IPS DF 6.9 (cell line): ENCODE measurements around the gene CDCA8.

Experiments used
- DNase-seq: peaks from one replicate; pipeline ENCODE4 v3.0.0-alpha.2; 2013; ENCODE audit warnings: low read depth, low spot score
- H3K27ac ChIP-seq: one replicate; pipeline ENCODE4 v1.5.1; 2013; ENCODE audit warnings: low read length, control low read depth
- H3K27me3 ChIP-seq: 2 replicates; pipeline ENCODE4 v1.6.1; 2013; ENCODE audit warnings: mild to moderate bottlenecking, low read length; ENCODE audit not compliant: control insufficient read depth, insufficient read depth
- H3K36me3 ChIP-seq: 2 replicates; pipeline ENCODE4 v1.6.1; 2013; ENCODE audit warnings: low read length; ENCODE audit not compliant: control insufficient read depth, insufficient read depth
- H3K4me1 ChIP-seq: 2 replicates; pipeline ENCODE4 v1.6.1; 2013; ENCODE audit warnings: low read length; ENCODE audit not compliant: control insufficient read depth, insufficient read depth
- H3K4me3 ChIP-seq: 2 replicates; pipeline ENCODE4 v1.5.1; 2013; ENCODE audit warnings: mild to moderate bottlenecking, low read length
- H3K9me3 ChIP-seq: 2 replicates; pipeline ENCODE4 v1.6.1; 2013; ENCODE audit warnings: low read length, inconsistent platforms; ENCODE audit not compliant: control insufficient read depth, insufficient read depth
- WGBS: extraction: QIAGEN DNeasy Blood & Tissue Kit; methylation state at CpG from one replicate; pipeline ENCODE4 v1.1.7; 2013; ENCODE audit warnings: mixed read lengths, missing lambda C conversion rate; ENCODE audit not compliant: insufficient read length, insufficient coverage; 5-methylcytosine and 5-hydroxymethylcytosine counted together

Gene CDCA8

DNA sequence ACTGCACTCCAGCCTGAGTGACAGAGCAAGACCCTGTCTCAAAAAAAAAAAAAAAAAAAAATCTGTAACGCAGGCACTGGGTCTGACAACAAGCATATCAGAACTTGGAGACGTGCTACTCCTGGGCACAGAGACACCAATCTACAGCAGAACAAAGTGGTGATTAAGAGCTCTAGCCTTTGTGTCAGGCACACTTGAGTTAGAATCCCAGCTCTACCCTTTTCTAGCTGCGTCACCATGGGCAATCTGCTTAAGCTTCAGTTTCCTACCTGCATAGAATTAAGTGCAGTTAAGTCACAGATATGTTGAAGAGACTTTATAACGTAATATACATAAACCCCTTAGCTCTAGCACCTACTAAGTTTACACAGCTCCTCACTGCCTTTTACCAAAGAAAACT, 3.4 kb upstream of the CDCA8 start:
- H3K9me3 ChIP-seq: no peaks in the 10 kb centered on the region
- H3K36me3 ChIP-seq: peaks cover 11% of the 10 kb centered on the region; the same call in 1 of the 2 replicates
- peaks cover 9% of the 10 kb centered on the region for H3K4me1 ChIP-seq
- DNase-seq: no peak
- no CpG with 5 or more reads among the region's 4 CpGs for WGBS
- H3K4me3 ChIP-seq: no peak overlapping the region
- no peaks in the 10 kb centered on the region for H3K27me3 ChIP-seq
- H3K27ac ChIP-seq: no peak overlapping the region

DNA sequence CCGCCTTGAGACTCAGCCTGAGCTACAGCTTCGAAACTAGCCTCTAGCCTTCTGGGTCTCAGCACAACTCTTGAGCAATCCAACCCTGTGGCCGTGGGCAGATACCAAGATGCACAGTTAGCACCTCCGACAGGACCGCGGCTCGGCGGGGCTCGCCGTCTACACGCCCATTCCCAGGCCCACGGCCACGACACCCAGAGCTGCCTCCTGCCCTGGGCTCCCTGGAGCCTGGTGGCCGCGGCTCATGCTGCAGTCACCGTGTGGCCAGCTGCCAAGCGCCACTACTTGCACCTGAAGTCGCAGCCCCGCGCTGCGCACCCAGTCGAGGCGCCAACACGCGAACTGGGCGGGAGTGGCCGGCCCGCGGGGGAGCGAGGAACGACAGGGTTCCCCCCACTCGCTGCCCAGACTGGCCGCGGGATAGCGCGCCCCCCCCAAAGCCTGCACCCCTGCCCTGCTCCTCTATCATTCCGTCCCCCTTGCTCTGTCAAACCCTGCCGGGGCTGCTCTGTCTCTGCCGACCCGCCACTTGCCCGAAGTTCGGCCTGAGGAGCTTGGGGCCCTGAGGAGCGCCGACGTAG, 729 bp upstream of the CDCA8 start:
- Histone ChIP-seq H3K9me3 (no peaks in the 10 kb centered on the region), H3K36me3 (peaks cover 6% of the 10 kb centered on the region; the same call in 1 of the 2 replicates), H3K4me1 (peaks cover 9% of the 10 kb centered on the region), H3K27me3 (no peaks in the 10 kb centered on the region), H3K4me3 (peak overlapping the region; percentile 77), H3K27ac (no peak overlapping the region)
- WGBS: no CpG with 5 or more reads among the region's 45 CpGs
- no peak for DNase-seq

DNA sequence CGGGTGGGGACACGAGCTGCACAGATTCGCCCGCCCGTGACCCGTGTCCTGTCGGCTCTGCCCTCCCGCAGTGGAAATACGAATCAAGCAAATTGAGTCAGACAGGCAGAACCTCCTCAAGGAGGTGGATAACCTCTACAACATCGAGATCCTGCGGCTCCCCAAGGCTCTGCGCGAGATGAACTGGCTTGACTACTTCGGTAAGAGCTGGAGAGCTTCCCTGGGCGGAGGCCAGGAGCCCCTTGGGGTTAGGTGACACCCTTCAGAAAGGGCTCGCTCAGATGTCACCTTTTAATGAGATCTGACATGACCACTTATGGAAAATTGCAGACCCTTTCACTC, 489 bp downstream of the CDCA8 start:
- no CpG with 5 or more reads among the region's 16 CpGs for WGBS
- Histone ChIP-seq H3K9me3 (no peaks in the 10 kb centered on the region), H3K4me1 (peaks cover 9% of the 10 kb centered on the region), H3K27ac (no peak overlapping the region), H3K36me3 (peaks cover 5% of the 10 kb centered on the region; the same call in 1 of the 2 replicates), H3K27me3 (no peaks in the 10 kb centered on the region), H3K4me3 (peak overlapping the region; percentile 56)
- no peak for DNase-seq

DNA sequence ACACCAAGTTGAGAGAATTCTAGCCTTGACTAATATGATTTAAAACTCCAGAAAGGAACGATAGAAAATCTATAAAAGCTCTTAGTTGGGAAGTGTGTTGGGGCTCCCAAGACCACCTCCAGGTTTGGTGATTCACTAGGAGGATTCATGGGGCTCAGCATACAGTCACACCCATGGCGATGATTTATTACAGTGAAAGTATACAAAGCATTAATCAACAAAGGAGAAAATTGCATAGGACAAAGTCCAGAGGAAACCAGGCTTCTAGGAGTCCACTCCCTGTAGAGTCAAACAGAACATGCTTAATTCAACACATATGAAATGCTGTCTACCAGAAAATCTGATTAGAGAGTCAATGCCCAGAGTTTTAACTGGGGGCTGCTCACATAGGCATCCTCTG, 4.8 kb downstream of the CDCA8 start:
- no CpG with 5 or more reads among the region's 2 CpGs for WGBS
- DNase-seq: no peak
- no peaks in the 10 kb centered on the region for H3K4me1 ChIP-seq
- H3K4me3 ChIP-seq: no peak overlapping the region
- H3K9me3 ChIP-seq: no peaks in the 10 kb centered on the region
- no peaks in the 10 kb centered on the region for H3K27me3 ChIP-seq
- no peak overlapping the region for H3K27ac ChIP-seq
- H3K36me3 ChIP-seq: peaks cover 21% of the 10 kb centered on the region; the same call in 1 of the 2 replicates

DNA sequence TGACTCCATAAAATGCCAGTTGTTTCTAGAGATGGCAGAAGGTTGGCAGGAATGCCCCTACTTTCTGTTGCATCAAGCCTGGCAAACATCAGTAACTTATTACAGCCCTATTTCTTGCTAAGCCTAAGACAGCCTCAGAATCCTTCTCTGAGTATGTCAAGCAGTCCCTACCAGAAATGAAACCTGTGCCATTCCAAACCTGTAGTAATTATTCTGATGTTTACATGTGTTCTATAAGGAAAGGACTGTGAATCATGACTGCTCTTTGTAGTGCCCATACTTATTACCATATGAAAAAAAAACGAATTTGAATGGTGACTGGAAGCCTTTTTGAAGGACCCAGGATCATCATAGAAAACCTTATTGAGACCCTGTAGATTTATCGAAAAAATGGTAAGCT, 5.4 kb downstream of the CDCA8 start:
- Histone ChIP-seq H3K9me3 (no peaks in the 10 kb centered on the region), H3K36me3 (peaks cover 21% of the 10 kb centered on the region; the same call in 1 of the 2 replicates), H3K4me1 (no peaks in the 10 kb centered on the region), H3K27me3 (no peaks in the 10 kb centered on the region), H3K4me3 (no peak overlapping the region), H3K27ac (no peak overlapping the region)
- no peak for DNase-seq
- no CpG with 5 or more reads among the region's 2 CpGs for WGBS

DNA sequence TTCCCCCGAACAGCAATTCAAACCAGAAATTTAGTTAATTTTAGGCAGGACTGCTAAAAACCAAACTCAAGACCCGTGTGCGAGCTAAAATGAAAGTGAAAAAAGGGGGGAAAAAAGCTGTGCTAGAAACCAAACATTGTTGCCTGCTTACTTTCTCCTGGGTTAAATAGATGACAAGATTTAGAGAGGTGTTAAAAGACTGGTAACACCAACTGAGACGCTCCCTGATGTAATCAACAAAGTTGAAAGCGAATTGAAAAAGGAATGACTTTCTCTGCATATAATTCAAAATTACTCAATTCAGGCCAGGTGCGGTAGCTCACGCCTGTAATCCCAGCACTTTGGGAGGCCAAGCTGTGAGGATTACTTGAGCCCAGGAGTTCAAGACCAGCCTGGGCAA, 6.8 kb downstream of the CDCA8 start:
- Histone ChIP-seq H3K4me1 (no peaks in the 10 kb centered on the region), H3K27ac (no peak overlapping the region), H3K9me3 (no peaks in the 10 kb centered on the region), H3K36me3 (peaks cover 29% of the 10 kb centered on the region; the same call in 1 of the 2 replicates), H3K4me3 (no peak overlapping the region), H3K27me3 (no peaks in the 10 kb centered on the region)
- no CpG with 5 or more reads among the region's 7 CpGs for WGBS
- DNase-seq: no peak

DNA sequence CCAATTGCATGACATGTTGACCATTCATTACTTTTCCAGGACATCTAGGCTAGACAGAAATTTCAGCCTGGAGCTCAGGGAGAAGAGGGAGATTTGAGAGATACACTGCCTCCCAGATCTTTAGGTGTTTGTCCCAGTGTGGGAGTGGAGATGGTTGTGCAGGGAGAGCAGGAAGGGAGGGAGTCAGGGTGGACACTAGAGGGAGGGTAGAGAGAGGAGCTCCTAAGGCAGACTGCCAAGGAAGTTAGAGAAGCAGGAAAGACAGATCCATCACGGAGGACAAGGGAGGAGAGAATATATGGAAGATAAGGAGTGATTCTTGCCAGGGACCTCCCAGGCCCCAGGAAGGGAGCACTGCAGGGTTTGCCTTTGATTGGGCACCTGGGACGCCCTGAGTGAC, 8.7 kb downstream of the CDCA8 start:
- WGBS: no CpG with 5 or more reads among the region's 2 CpGs
- Histone ChIP-seq H3K9me3 (no peaks in the 10 kb centered on the region), H3K4me3 (no peak overlapping the region), H3K27me3 (no peaks in the 10 kb centered on the region), H3K4me1 (no peaks in the 10 kb centered on the region), H3K27ac (no peak overlapping the region), H3K36me3 (peaks cover 30% of the 10 kb centered on the region; the same call in 1 of the 2 replicates)
- DNase-seq: no peak

DNA sequence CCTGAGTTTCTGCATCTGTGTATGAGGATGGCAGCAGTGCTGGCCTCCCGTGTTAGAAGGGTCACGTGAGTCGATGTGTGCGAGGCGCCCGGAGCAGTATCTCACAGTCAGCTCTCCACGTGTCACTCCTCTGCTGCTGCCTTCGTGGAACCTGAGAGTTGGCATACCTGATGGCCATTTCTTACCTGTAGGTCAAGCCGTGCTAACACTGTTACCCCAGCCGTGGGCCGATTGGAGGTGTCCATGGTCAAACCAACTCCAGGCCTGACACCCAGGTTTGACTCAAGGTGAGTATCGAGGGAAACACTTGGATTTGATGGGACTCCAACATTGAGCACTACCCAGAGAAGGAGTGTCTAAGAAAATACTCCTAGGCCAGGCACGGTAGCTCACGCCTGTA, 10.7 kb downstream of the CDCA8 start:
- Histone ChIP-seq H3K4me3 (no peak overlapping the region), H3K27ac (no peak overlapping the region), H3K9me3 (no peaks in the 10 kb centered on the region), H3K27me3 (no peaks in the 10 kb centered on the region), H3K4me1 (no peaks in the 10 kb centered on the region), H3K36me3 (peaks cover 45% of the 10 kb centered on the region; the same call in 1 of the 2 replicates)
- no peak for DNase-seq
- no CpG with 5 or more reads among the region's 14 CpGs for WGBS

DNA sequence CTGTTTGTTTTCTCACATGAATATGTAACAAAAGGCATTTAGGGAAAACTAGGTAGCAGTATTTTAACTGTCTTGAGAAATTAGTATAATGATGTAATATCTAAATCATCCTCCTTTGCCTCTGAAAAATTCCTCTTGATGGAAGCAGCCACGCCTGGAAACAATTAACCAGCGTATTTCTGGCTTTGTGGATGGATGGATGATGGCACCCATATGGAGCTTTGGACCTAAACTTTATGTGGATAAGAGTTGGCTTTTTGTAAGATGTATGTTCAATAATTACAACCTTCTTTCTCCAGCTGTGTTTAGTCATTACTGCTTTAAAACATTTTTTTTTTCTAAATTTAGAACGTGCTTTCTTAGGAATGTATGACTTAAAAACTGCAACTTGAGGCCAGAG, 12.7 kb downstream of the CDCA8 start:
- Histone ChIP-seq H3K27me3 (no peaks in the 10 kb centered on the region), H3K36me3 (peaks cover 56% of the 10 kb centered on the region; the same call in 1 of the 2 replicates), H3K4me3 (no peak overlapping the region), H3K4me1 (no peaks in the 10 kb centered on the region), H3K9me3 (no peaks in the 10 kb centered on the region), H3K27ac (no peak overlapping the region)
- WGBS: no CpG with 5 or more reads among the region's 3 CpGs
- DNase-seq: no peak

DNA sequence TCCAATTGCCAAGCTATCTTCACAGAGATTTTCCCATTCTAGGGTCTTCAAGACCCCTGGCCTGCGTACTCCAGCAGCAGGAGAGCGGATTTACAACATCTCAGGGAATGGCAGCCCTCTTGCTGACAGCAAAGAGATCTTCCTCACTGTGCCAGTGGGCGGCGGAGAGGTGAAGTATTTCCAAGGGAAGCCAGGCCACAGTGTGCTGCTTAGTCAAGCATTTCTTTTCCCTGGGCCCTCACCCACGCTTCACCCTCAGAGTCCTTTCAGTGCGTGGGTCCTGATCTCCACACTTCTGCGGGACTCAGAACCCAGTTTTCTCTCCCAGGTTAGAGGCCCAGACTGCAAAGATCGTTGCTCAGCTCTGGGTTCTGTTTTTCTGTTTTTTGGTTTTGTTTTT, 13.1 kb downstream of the CDCA8 start:
- WGBS: no CpG with 5 or more reads among the region's 8 CpGs
- peaks cover 54% of the 10 kb centered on the region; the same call in 1 of the 2 replicates for H3K36me3 ChIP-seq
- DNase-seq: no peak
- H3K4me3 ChIP-seq: no peak overlapping the region
- H3K27me3 ChIP-seq: no peaks in the 10 kb centered on the region
- no peaks in the 10 kb centered on the region for H3K9me3 ChIP-seq
- H3K27ac ChIP-seq: no peak overlapping the region
- no peaks in the 10 kb centered on the region for H3K4me1 ChIP-seq

DNA sequence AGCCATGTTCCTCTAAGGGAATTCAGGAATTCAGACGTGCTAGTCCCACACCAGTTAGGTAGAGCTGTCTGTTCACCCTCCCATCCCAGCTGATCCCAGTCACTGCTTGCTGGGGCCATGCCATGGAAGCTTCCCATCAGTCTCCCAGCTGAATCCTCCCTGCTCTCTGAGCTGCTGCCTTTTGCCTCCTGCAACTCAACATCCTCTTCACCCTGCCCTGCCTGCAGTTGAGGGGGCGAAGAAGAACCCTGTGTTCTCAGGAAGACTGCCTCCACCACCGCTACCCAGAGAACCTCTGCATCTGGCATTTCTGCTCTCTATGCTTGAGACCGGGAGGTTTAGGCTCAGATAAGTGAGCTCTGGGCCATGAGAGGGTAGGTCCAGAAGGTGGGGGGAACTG, 16.2 kb downstream of the CDCA8 start:
- no peak for DNase-seq
- H3K4me3 ChIP-seq: no peak overlapping the region
- H3K27me3 ChIP-seq: no peaks in the 10 kb centered on the region
- H3K4me1 ChIP-seq: no peaks in the 10 kb centered on the region
- H3K27ac ChIP-seq: no peak overlapping the region
- WGBS: no CpG with 5 or more reads among the region's 4 CpGs
- H3K36me3 ChIP-seq: peaks cover 39% of the 10 kb centered on the region; the same call in 1 of the 2 replicates
- H3K9me3 ChIP-seq: no peaks in the 10 kb centered on the region
